IMR-90 (cell line): ENCODE results near the gene TACC2. TPM values are rescaled to one million over a fixed set of nuclear protein-coding genes. Genes with fewer than 3 reads are reported as not detected.

Experiments used
- ATAC-seq: fragments of 200-7000 bp; cut with Tn5 transposase; 2 replicates; pipeline ENCODE4 v1.9.1; 2020; ENCODE audit warnings: low read depth, mild to moderate bottlenecking, moderate library complexity
- BruUV-seq: library from RNA; stranded (reverse); fragments of 400-500 nt; replicated peaks from 2 replicates; lab custom pipeline; 2021; lab: Mats Ljungman, UMichigan
- CTCF ChIA-PET: fragments of 300-600 bp; formaldehyde crosslinking; extraction: SDS; loops from one replicate; lab custom pipeline; 2021; ENCODE audit warnings: antibody characterized with exemption; lab: Yijun Ruan, JAX
- POLR2A ChIA-PET: fragments of 300-600 bp; sonication (Branson Sonifier 250); formaldehyde crosslinking; loops from one replicate; lab custom pipeline; 2022; ENCODE audit warnings: antibody characterized with exemption; ENCODE audit not compliant: unreplicated experiment; lab: Charles Lee
- DNase-seq: peaks from one replicate; pipeline ENCODE4 v3.0.0; 2013
- H2AFZ ChIP-seq: replicated peaks from 2 replicates; pipeline ENCODE3; 2013; ENCODE audit warnings: low read length, mild to moderate bottlenecking; ENCODE audit not compliant: poor library complexity
- H2AK5ac ChIP-seq: 2 replicates; pipeline ENCODE4 v1.6.1; 2013; ENCODE audit warnings: low read depth, low read length, inconsistent platforms
- H2AK9ac ChIP-seq: replicated peaks from 2 replicates; pipeline ENCODE3; 2013; ENCODE audit warnings: mild to moderate bottlenecking, low read depth, low read length, moderate library complexity; ENCODE audit not compliant: poor library complexity
- H2BK120ac ChIP-seq: 2 replicates; pipeline ENCODE4 v1.6.1; 2013; ENCODE audit warnings: low read depth, low read length, inconsistent platforms
- H2BK15ac ChIP-seq: 3 replicates; pipeline ENCODE4 v1.6.1; 2013; ENCODE audit warnings: low read depth, low read length, inconsistent platforms
- H2BK20ac ChIP-seq: 2 replicates; pipeline ENCODE4 v1.6.1; 2013; ENCODE audit warnings: low read depth, mild to moderate bottlenecking, inconsistent platforms, low read length, moderate library complexity
- H2BK5ac ChIP-seq: 2 replicates; pipeline ENCODE4 v1.6.1; 2013; ENCODE audit warnings: mild to moderate bottlenecking, low read depth, low read length, inconsistent platforms; ENCODE audit not compliant: poor library complexity, severe bottlenecking
- H3K14ac ChIP-seq: replicated peaks from 2 replicates; pipeline ENCODE4 v1.6.1; 2013; ENCODE audit warnings: low read depth, low read length, inconsistent platforms
- H3K18ac ChIP-seq: 2 replicates; pipeline ENCODE4 v1.6.1; 2013; ENCODE audit warnings: low read depth, low read length, control low read depth
- H3K23ac ChIP-seq: 2 replicates; pipeline ENCODE4 v1.6.1; 2013; ENCODE audit warnings: low read depth, low read length, inconsistent platforms
- H3K27ac ChIP-seq: 2 replicates; pipeline ENCODE4 v1.5.1; 2013; ENCODE audit warnings: mild to moderate bottlenecking, control low read depth, low read length; ENCODE audit not compliant: insufficient read depth
- H3K27me3 ChIP-seq: 2 replicates; pipeline ENCODE4 v1.6.1; 2013; ENCODE audit warnings: low read length; ENCODE audit not compliant: control insufficient read depth, insufficient read depth
- H3K36me3 ChIP-seq: 2 replicates; pipeline ENCODE4 v1.6.1; 2013; ENCODE audit warnings: low read length, mixed read lengths; ENCODE audit not compliant: control insufficient read depth, insufficient read depth
- H3K4ac ChIP-seq: 2 replicates; pipeline ENCODE4 v1.6.1; 2013; ENCODE audit warnings: low read depth, low read length, inconsistent platforms
- H3K4me1 ChIP-seq: 2 replicates; pipeline ENCODE4 v1.6.1; 2013; ENCODE audit warnings: low read length, mixed read lengths; ENCODE audit not compliant: control insufficient read depth, insufficient read depth
- H3K4me2 ChIP-seq: 2 replicates; pipeline ENCODE4 v1.6.1; 2013; ENCODE audit warnings: low read depth, mild to moderate bottlenecking, control low read depth, low read length, moderate library complexity
- H3K4me3 ChIP-seq: 2 replicates; pipeline ENCODE4 v1.5.1; 2013; ENCODE audit warnings: low read depth, mild to moderate bottlenecking, control low read depth, low read length, moderate library complexity; ENCODE audit not compliant: insufficient read depth
- H3K56ac ChIP-seq: 2 replicates; pipeline ENCODE4 v1.6.1; 2013; ENCODE audit warnings: low read length, inconsistent platforms; ENCODE audit not compliant: insufficient read depth; ENCODE audit errors: extremely low read depth
- H3K79me1 ChIP-seq, 2 experiments: 2 replicates each; pipeline ENCODE4 v1.6.1; 2013; ENCODE audit warnings: low read length in 2 of 2, inconsistent platforms in 1 of 2, low read depth in 1 of 2
- H3K9ac ChIP-seq: 2 replicates; pipeline ENCODE4 v1.6.1; 2013; ENCODE audit warnings: low read depth, low read length, control low read depth
- H3K9me1 ChIP-seq: 2 replicates; pipeline ENCODE4 v1.6.1; 2013; ENCODE audit warnings: low read length, inconsistent platforms; ENCODE audit not compliant: insufficient read depth
- H3K9me3 ChIP-seq: 2 replicates; pipeline ENCODE4 v1.6.1; 2013; ENCODE audit warnings: low read length; ENCODE audit not compliant: control insufficient read depth, insufficient read depth
- H4K20me1 ChIP-seq: 2 replicates; pipeline ENCODE4 v1.6.1; 2013; ENCODE audit warnings: low read length, inconsistent platforms; ENCODE audit not compliant: insufficient read depth
- H4K5ac ChIP-seq: 2 replicates; pipeline ENCODE4 v1.6.1; 2013; ENCODE audit warnings: mild to moderate bottlenecking, low read depth, low read length, control low read depth
- H4K8ac ChIP-seq, 2 experiments: 2 replicates each; pipeline ENCODE4 v1.6.1; 2013; ENCODE audit warnings: low read depth in 2 of 2, low read length in 2 of 2, control low read depth in 1 of 2, inconsistent platforms in 1 of 2
- H4K91ac ChIP-seq: 2 replicates; pipeline ENCODE4 v1.6.1; 2013; ENCODE audit warnings: low read depth, low read length, inconsistent platforms; ENCODE audit not compliant: insufficient read depth
- BHLHE40 ChIP-seq: fragments of 150-350 bp; IDR thresholded peaks from 2 replicates; pipeline ENCODE4 v1.6.1; 2016; ENCODE audit warnings: mild to moderate bottlenecking, low read depth, low read length
- CEBPB ChIP-seq: IDR thresholded peaks from 2 replicates; pipeline ENCODE4 v1.6.1; 2012; ENCODE audit warnings: low read depth, low read length, improper control_type of control experiment
- CHD1 ChIP-seq: IDR thresholded peaks from 2 replicates; pipeline ENCODE4 v1.6.1; 2012; ENCODE audit warnings: low read depth, low read length, improper control_type of control experiment
- CTCF ChIP-seq: conservative IDR thresholded peaks from 2 replicates; pipeline ENCODE4 v1.5.1; 2012; ENCODE audit warnings: mild to moderate bottlenecking, low read depth, low read length, improper control_type of control experiment
- ELK1 ChIP-seq: fragments of 150-350 bp; IDR thresholded peaks from 2 replicates; pipeline ENCODE4 v1.6.1; 2016; ENCODE audit warnings: low read depth, mild to moderate bottlenecking, low read length, moderate library complexity, borderline replicate concordance
- FOS ChIP-seq: fragments of 150-350 bp; IDR thresholded peaks from 2 replicates; pipeline ENCODE4 v1.6.1; 2016; ENCODE audit warnings: low read depth, low read length
- MAFK ChIP-seq: IDR thresholded peaks from 2 replicates; pipeline ENCODE4 v1.6.1; 2012; ENCODE audit warnings: low read depth, low read length, improper control_type of control experiment
- MAZ ChIP-seq: IDR thresholded peaks from 2 replicates; pipeline ENCODE4 v1.6.1; 2012; ENCODE audit warnings: low read depth, mild to moderate bottlenecking, low read length, improper control_type of control experiment, moderate library complexity, borderline replicate concordance
- MXI1 ChIP-seq: IDR thresholded peaks from 2 replicates; pipeline ENCODE4 v1.6.1; 2012; ENCODE audit warnings: low read depth, mild to moderate bottlenecking, low read length, moderate library complexity, borderline replicate concordance
- NFE2L2 ChIP-seq: fragments of 150-350 bp; IDR thresholded peaks from 2 replicates; pipeline ENCODE4 v1.6.1; 2016; ENCODE audit warnings: low read depth, mild to moderate bottlenecking, low read length
- POLR2A ChIP-seq: IDR thresholded peaks from 2 replicates; pipeline ENCODE4 v1.6.1; 2012; ENCODE audit warnings: mild to moderate bottlenecking, low read depth, low read length
- RAD21 ChIP-seq: IDR thresholded peaks from 2 replicates; pipeline ENCODE4 v1.6.1; 2012; ENCODE audit warnings: low read length, improper control_type of control experiment
- RCOR1 ChIP-seq: IDR thresholded peaks from 2 replicates; pipeline ENCODE4 v1.6.1; 2012; ENCODE audit warnings: mild to moderate bottlenecking, low read length, improper control_type of control experiment; ENCODE audit not compliant: insufficient replicate concordance
- RFX5 ChIP-seq: IDR thresholded peaks from 2 replicates; pipeline ENCODE4 v1.8.0; 2012; ENCODE audit warnings: low read depth, mild to moderate bottlenecking, low read length, moderate library complexity
- SMC3 ChIP-seq: fragments of 150-350 bp; IDR thresholded peaks from 2 replicates; pipeline ENCODE4 v1.6.1; 2016; ENCODE audit warnings: low read depth, mild to moderate bottlenecking, antibody characterized with exemption, low read length, moderate library complexity
- USF2 ChIP-seq: fragments of 150-350 bp; IDR thresholded peaks from 2 replicates; pipeline ENCODE4 v1.6.1; 2017; ENCODE audit warnings: mild to moderate bottlenecking, antibody characterized with exemption, low read length, low read depth
- WGBS, 2 experiments: methylation state at CpG; one replicate each; pipeline versions ENCODE4 v1.1.5 to v1.1.7; 2013; ENCODE audit warnings: missing lambda C conversion rate in 2 of 2; ENCODE audit not compliant: insufficient read length in 1 of 2; ENCODE audit errors: extremely low coverage in 2 of 2; 5-methylcytosine and 5-hydroxymethylcytosine counted together
- dilution Hi-C: fragments of 300-500 bp; cut with HindIII; formaldehyde crosslinking; loops from one replicate; pipeline ENCODE4 v1.14.3; 2018; ENCODE audit warnings: low sequenced_read_pairs; ENCODE audit not compliant: unreplicated experiment
- in situ Hi-C: fragments of 300-500 bp; cut with MboI; formaldehyde crosslinking; loops from 3 replicates; pipeline ENCODE4 v1.14.3; 2019; ENCODE audit warnings: low sequenced_read_pairs, inconsistent platforms, mixed read lengths
- intact Hi-C: fragments of 100-400 bp; cut with micrococcal nuclease; formaldehyde crosslinking; loops from 2 replicates; pipeline ENCODE4 v1.10.0; 2022
- polyA plus RNA-seq, 3 experiments: library from polyadenylated mRNA; depleted of rRNA; stranded (reverse); fragments of >200 nt; gene quantifications; 2 replicates each; pipeline ENCODE4 v1.2.3, GENCODE V29; 2012; ENCODE audit warnings: low replicate concordance in 1 of 3
- total RNA-seq: library from RNA; depleted of rRNA; stranded (reverse); fragments of >200 nt; gene quantifications from 2 replicates; pipeline ENCODE4 v1.2.3, GENCODE V29; 2012

The TACC2 gene
- total and polyA plus RNA-seq, 2 of the 4 experiments (the other 2 are of a cell fraction) = 2.9 to 15.4 TPM

GRCh38 chr10:122124808-122125207, 135.8 kb downstream of the TACC2 start:
- CTCF ChIA-PET = no interaction called here
- no peaks in the 10 kb centered on the region; the same call in 1 of the 2 replicates for H3K36me3 ChIP-seq
- H3K56ac ChIP-seq = no peak overlapping the region
- intact Hi-C loops (no loop called here), in situ Hi-C loops (loop anchor here (10.0 to 25.0 kb wide), 2 partner anchors 340 to 1037 kb away; partner anchors contain the start of genes BUB3 and HTRA1), dilution Hi-C loops (no loop called here)
- no peak overlapping the region for H2BK15ac ChIP-seq
- H3K9me3 ChIP-seq = no peaks in the 10 kb centered on the region
- H2AFZ ChIP-seq = no peak overlapping the region
- H3K4ac ChIP-seq = no peak overlapping the region
- TF ChIP-seq MAFK = no peak
- no peak for TF ChIP-seq RFX5
- no peak for TF ChIP-seq MAZ
- no peak for TF ChIP-seq BHLHE40
- TF ChIP-seq CTCF = no peak
- no peak for TF ChIP-seq CEBPB
- TF ChIP-seq MXI1 = no peak
- TF ChIP-seq SMC3 = no peak
- no peak for TF ChIP-seq CHD1
- TF ChIP-seq POLR2A = no peak
- no peak for TF ChIP-seq RCOR1
- TF ChIP-seq ELK1 = no peak
- TF ChIP-seq RAD21 = no peak
- no peak for TF ChIP-seq NFE2L2
- no peak for TF ChIP-seq FOS
- no peak for TF ChIP-seq USF2
- H4K20me1 ChIP-seq = peaks cover 27% of the 10 kb centered on the region
- no TSS peak for BruUV-seq
- H4K5ac ChIP-seq = no peak overlapping the region
- H3K4me2 ChIP-seq = no peak overlapping the region
- no peak overlapping the region for H2BK120ac ChIP-seq
- H3K18ac ChIP-seq = no peak overlapping the region
- H3K27me3 ChIP-seq = no peaks in the 10 kb centered on the region
- no peak overlapping the region for H4K8ac ChIP-seq
- H2BK5ac ChIP-seq = no peak overlapping the region
- no peak for ATAC-seq
- 93% methylated on average over 3 of the region's 7 CpGs; no CpG with 5 or more reads in 1 of the 2 experiments for WGBS, 2 experiments
- no peak overlapping the region for H3K9ac ChIP-seq
- H3K79me1 ChIP-seq = peaks cover 21 to 77% of the 10 kb centered on the region in 2 experiments
- POLR2A ChIA-PET = no interaction called here
- no peak for DNase-seq
- H3K27ac ChIP-seq = no peak overlapping the region
- no peak overlapping the region for H2BK20ac ChIP-seq
- H4K91ac ChIP-seq = no peak overlapping the region
- H3K9me1 ChIP-seq = peaks cover 13% of the 10 kb centered on the region
- H2AK5ac ChIP-seq = no peak overlapping the region
- no peak overlapping the region for H3K14ac ChIP-seq
- H2AK9ac ChIP-seq = no peak overlapping the region
- no peak overlapping the region for H3K4me3 ChIP-seq
- peaks cover 12% of the 10 kb centered on the region for H3K4me1 ChIP-seq
- H3K23ac ChIP-seq = no peak overlapping the region
